ENCODE results near the gene KCNJ10.
A peak's percentile ranks its signal among the peaks of the same experiment; 100 is the strongest.

KCNJ10 gene

GRCh38 chr1:160009801-160010200 is 60.2 kb downstream of the KCNJ10 start:
- TF ChIP-seq ESRRG (CRISPR knock-in tag; IDR thresholded peaks at IDR 0.05) (no peak), TSHZ2 (CRISPR knock-in tag; IDR thresholded peaks at IDR 0.05) (no peak), ISL1 (CRISPR knock-in tag; IDR thresholded peaks at IDR 0.05) (no peak), TOX (CRISPR knock-in tag; IDR thresholded peaks at IDR 0.05; ENCODE audit: borderline replicate concordance) (no peak), GLIS3 (CRISPR knock-in tag; IDR thresholded peaks at IDR 0.05) (no peak), RARB (CRISPR knock-in tag; IDR thresholded peaks at IDR 0.05) (no peak), ZNF70 (CRISPR knock-in tag; IDR thresholded peaks at IDR 0.05) (no peak), TCF4 (CRISPR knock-in tag; IDR thresholded peaks at IDR 0.05; ENCODE audit: borderline replicate concordance) (no peak), PPARA (CRISPR knock-in tag; IDR thresholded peaks at IDR 0.05; ENCODE audit: borderline replicate concordance) (no peak), CSRNP3 (CRISPR knock-in tag; IDR thresholded peaks at IDR 0.05) (no peak), PATZ1 (CRISPR knock-in tag; IDR thresholded peaks at IDR 0.05; ENCODE audit: borderline replicate concordance) (no peak), ZFP3 (CRISPR knock-in tag; IDR thresholded peaks at IDR 0.05) (no peak), ZFP30 (CRISPR knock-in tag; IDR thresholded peaks at IDR 0.05) (no peak), BACH2 (CRISPR knock-in tag; IDR thresholded peaks at IDR 0.05; ENCODE audit: borderline replicate concordance) (no peak), CREB5 (CRISPR knock-in tag; IDR thresholded peaks at IDR 0.05; ENCODE audit: low read depth) (no peak), POU6F1 (CRISPR knock-in tag; IDR thresholded peaks at IDR 0.05; ENCODE audit: borderline replicate concordance, low read depth) (no peak)

GRCh38 chr1:160009081-160009480 is 60.9 kb downstream of the KCNJ10 start:
- TF ChIP-seq ZFP30 (CRISPR knock-in tag; IDR thresholded peaks at IDR 0.05) (no peak), TCF4 (CRISPR knock-in tag; IDR thresholded peaks at IDR 0.05; ENCODE audit: borderline replicate concordance) (no peak), PATZ1 (CRISPR knock-in tag; IDR thresholded peaks at IDR 0.05; ENCODE audit: borderline replicate concordance) (no peak), BACH2 (CRISPR knock-in tag; IDR thresholded peaks at IDR 0.05; ENCODE audit: borderline replicate concordance) (no peak), ZNF70 (CRISPR knock-in tag; IDR thresholded peaks at IDR 0.05) (no peak), ZNF565 (CRISPR knock-in tag; conservative IDR thresholded peaks at IDR 0.05; ENCODE audit: low read depth) (no peak)

More at GRCh38 chr1:160009801-160010200, 60.2 kb downstream of the KCNJ10 start:
- ATAC-seq, result no peak

GRCh38 chr1:160007577-160008200 is 62.3 kb downstream of the KCNJ10 start:
- ATAC-seq, result peak; percentile 46; the same call in 1 of the 3 replicates
- no peak for TF ChIP-seq POU6F1 (CRISPR knock-in tag; IDR thresholded peaks at IDR 0.05; ENCODE audit: borderline replicate concordance, low read depth)
- TF ChIP-seq PPARA (CRISPR knock-in tag; IDR thresholded peaks at IDR 0.05; ENCODE audit: borderline replicate concordance), result no peak
- TF ChIP-seq TOX (CRISPR knock-in tag; IDR thresholded peaks at IDR 0.05; ENCODE audit: borderline replicate concordance), result no peak
- no peak for TF ChIP-seq CSDC2 (CRISPR knock-in tag; IDR thresholded peaks at IDR 0.05)
- TF ChIP-seq TSHZ2 (CRISPR knock-in tag; IDR thresholded peaks at IDR 0.05), result no peak
- TF ChIP-seq ZFP30 (CRISPR knock-in tag; IDR thresholded peaks at IDR 0.05), result no peak
- no peak for TF ChIP-seq TCF4 (CRISPR knock-in tag; IDR thresholded peaks at IDR 0.05; ENCODE audit: borderline replicate concordance)
- TF ChIP-seq GLIS3 (CRISPR knock-in tag; IDR thresholded peaks at IDR 0.05), result no peak
- TF ChIP-seq ARNTL (CRISPR knock-in tag; IDR thresholded peaks at IDR 0.05; ENCODE audit: borderline replicate concordance, low read depth), result no peak
- no peak for TF ChIP-seq ZFP3 (CRISPR knock-in tag; IDR thresholded peaks at IDR 0.05)
- no peak for TF ChIP-seq ISL1 (CRISPR knock-in tag; IDR thresholded peaks at IDR 0.05)
- TF ChIP-seq ZNF565 (CRISPR knock-in tag; conservative IDR thresholded peaks at IDR 0.05; ENCODE audit: low read depth), result no peak

More at GRCh38 chr1:160009081-160009480, 60.9 kb downstream of the KCNJ10 start:
- no peak for ATAC-seq
